Activated CD4-positive, alpha-beta T cell treated with anti-CD3 and anti-CD28 coated beads, Interleukin-2, Interleukin-4, amounts not matched to agents 100 ng/mL and 50 ng/mL, durations not matched to agents 16 hours and 8 hours (primary cell): ENCODE measurements around the gene TOR1AIP2.
"Not testable (repeated sequence)": the region's sequence is repeated elsewhere in the genome, so short reads cannot be mapped to it uniquely, and the experiment has no call there.

ENCODE experiments used
- DNase-seq: peaks from one replicate; pipeline ENCODE4 v3.0.0-alpha.2; 2020; ENCODE audit warnings: low spot score

Gene TOR1AIP2

GRCh38 chr1:179875596-179876299, 1.9 kb downstream of the TOR1AIP2 start:
- no peak for DNase-seq

DNA sequence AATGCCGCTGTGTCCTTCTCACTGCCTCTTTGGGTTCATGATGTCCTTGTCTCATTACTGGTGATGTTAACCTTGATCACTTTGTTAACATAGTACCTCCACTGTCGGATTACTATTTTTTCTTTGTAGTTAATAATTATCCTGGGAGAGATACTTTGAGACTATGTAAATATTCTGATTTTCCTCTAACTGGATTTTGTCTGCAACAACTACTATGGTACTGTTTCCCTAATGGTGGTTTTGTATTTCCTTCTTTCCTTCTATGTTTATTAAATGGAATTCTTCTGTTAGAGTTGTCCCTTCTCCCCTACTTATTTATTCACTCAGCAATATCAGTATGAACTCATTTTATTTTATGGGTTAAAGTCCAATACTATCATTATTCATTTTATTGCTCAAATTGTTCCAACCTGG, 4.2 kb downstream of the TOR1AIP2 start:
- DNase-seq: no peak

DNA sequence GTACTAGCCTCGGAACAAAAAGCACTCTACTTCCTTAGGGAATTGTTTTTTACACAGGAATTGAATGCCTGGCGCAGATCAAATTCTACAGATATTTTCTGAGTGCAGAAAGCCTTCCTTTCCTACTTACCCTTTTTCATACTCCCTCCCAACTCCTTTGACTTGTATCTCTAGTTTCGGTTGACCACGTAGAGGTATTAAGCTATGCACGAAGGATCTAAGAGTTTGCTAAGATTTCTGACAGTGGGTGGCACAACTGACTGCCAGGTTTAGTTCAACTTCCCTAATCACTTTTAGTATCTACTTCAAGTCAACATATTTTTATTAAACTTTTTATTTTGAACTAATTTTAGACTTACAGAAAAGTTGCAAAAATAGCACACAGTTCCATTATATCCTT, 5.0 kb downstream of the TOR1AIP2 start:
- no peak for DNase-seq

GRCh38 chr1:179871940-179872339, 5.7 kb downstream of the TOR1AIP2 start:
- DNase-seq: no peak

- DNase-seq: no peak
These were observed 6.7 kb downstream of the TOR1AIP2 start for GRCh38 chr1:179870870-179871269.

DNA sequence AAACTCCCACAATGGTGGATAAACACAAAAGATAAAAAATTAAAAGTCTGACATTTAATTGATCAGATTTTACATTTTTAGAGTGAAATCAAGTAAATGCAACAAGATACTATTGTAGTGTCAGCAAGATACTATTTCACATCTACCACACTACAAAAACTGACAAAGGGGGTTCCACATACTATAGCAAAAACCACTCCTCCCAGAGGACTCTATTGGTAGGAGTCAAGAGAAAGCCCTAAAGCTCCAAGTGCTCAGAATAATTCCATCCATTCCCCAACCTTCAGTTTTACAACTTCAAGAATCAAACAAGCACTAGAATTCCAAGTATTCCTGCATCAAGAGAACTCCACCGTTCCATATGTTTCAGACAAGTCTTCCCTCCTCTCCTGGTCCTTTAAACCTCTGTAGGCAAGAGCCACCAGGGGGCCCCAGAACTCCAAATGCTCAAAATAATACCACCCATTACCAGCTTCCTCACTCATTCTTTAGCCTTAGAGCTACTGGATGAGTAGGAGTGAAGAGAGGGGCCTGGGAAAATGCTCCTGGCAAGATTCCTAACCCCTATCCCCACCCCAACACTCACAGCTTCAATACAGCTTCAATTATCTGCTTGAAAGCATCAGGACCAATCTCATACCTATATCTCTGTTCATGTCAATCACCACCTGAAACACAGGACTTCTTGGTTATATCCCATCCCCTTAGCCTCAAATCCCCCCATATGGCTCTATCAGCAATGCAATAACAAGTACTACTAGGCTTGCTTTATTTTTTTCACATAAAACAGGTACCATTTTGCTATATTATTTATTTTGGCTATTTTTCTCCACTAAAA, 9.9 kb downstream of the TOR1AIP2 start:
- DNase-seq: peak; percentile 20

GRCh38 chr1:179866616-179867015, 11.0 kb downstream of the TOR1AIP2 start:
- no peak for DNase-seq

GRCh38 chr1:179865377-179865776, 12.2 kb downstream of the TOR1AIP2 start:
- DNase-seq: no peak

DNA sequence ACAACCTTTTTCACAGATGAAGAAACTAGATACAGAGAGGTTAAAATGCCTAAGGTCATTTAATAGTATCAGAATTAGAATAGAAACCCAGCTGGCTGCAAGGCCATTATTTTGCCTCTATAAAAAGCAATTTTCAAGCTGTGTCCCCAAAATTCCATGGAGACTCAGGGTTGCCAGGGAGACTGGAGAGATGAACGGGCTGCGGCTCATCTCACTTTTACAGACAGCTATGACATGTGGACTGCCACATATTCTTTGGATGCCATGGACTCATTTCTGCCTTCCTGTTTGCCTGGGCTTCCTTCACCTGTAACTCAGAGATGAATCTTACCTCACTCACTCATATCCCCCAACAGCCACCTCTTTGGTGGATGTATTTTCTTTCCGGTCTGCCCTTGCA, 17.0 kb downstream of the TOR1AIP2 start:
- no peak for DNase-seq

DNA sequence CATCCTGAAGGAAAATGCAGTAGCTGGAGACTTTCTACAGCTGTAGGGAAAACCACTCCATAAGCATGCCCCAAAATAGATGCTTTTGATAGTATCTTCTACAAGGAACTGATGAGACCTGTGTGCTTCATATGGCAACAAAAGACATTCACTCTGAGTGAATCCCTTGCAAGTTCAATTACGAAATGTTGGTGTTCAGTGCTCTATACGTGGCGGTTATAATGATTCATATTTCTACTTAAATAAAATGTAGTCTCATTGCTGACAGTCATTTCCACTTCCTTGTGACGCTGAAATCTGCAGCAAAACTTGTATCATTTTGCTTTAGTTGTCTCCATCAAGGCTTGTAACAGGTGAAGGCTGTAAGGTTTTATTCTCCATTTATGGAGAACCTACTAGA, 20.6 kb downstream of the TOR1AIP2 start:
- DNase-seq: peak; percentile 20

DNA sequence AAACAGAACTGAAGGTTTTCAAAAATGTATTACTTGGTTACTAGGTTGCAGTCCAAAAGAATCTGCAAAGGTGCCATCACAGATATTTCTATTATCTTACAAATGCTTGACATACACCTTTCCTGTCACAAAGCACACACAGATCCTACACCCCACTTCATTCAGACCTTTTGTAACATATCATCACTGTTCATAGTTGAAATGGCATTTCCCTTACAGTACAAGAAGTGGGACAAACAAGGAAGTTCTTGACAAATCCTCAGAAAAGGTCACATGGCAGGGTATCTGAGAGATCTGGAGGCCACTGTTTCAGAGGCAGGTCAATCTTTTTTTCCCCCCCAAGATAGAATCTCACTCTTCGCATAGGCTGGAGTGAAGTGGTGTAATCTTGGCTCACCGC, 21.3 kb downstream of the TOR1AIP2 start:
- DNase-seq: no peak

DNA sequence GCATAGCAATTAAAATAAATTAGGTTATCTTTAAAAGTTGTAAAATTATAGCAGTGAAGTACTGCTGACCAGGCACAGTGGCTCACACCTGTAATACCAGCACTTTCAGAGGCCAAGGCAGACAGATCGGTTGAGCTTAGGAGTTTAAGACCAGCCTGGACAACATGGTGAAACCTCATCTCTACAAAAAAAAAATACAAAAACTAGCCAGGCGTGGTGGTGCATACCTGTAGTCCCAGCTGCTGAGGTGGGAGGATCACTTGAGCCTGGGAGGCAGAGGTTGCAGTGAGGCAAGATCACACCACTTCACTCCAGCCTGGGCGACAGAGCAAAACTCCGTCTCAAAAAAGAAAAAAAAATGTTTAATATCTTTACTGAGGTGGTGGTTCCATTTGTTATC, 21.8 kb downstream of the TOR1AIP2 start:
- DNase-seq: not testable (repeated sequence)

DNA sequence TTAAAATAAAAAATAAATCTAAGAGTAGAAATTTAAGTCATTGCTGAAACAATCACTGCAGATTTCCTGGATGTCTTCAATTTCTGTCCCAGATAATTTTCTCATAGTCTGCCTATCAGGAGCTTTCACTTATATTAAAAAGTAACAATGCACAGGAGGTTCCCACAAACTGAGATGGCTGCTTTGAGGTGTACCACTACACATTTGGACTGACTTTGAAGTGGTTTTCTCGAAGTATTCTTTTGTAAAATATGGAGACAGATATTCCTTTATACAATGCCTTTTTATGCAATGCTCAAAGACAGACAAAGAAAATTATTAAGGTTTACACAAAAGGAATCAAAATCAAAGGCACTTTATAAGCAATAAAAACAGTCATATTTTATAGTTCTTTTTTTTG, 24.5 kb downstream of the TOR1AIP2 start:
- no peak for DNase-seq

DNA sequence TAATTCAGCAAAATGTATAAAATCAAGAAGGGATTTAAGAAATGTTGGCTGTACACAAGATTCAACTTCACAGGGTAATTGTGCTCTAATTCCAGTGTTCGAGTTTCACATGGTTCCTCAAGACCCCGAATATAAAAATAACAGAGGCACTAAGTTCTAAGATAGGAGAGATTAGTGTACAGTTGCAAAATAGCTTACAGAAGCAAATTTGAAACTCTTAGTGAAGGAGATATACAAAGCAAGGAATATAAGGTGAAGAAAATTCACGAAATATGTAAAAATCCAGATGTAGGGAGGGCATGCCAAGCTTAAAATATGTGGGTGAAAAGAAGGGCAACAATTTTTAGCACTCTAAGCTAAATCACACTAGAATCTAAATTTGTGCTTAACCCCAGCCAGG, 29.4 kb downstream of the TOR1AIP2 start:
- DNase-seq: no peak

GRCh38 chr1:179840107-179840506, 37.5 kb downstream of the TOR1AIP2 start:
- no peak for DNase-seq

- DNase-seq: not testable (repeated sequence)
These were observed 40.7 kb downstream of the TOR1AIP2 start for GRCh38 chr1:179836686-179837445.

DNA sequence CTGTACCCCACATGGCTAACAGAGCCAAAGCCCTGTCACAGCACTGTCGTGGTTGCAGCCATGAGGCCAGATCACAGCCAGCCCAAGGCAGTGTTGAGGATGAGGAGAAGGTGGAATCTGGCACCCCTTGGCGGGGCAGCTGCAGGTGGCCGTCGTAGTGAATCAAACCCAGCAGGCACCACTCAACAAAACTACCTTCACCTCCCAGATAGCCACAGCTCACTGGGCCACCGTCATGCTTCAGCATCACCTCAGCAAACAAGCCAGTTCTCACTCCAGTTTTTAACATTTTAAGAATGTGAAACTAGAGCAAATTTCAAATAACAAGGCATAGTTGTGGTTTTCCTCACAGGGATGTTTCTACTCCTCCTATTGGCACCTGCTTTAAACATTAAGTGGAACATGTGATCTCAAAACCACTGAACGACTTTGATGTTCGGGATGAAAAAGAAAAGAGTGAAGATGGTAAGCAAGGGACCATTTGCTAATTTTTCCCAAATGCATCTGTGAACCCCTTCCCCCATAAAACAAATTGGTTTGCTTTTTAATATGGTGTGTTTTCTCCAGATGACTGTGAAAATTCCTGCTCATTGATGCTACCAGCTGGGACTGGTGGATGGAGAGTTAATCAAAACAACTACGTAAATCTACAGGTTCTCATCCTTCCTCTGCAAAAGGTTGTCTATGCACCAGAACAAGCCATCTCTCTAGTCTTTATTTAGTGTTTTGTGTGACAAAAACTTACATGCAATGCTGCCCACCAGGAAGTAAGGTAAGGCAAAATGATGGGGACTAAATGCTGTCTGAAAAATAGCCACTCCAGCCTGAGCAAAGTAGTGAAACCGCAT, 45.5 kb downstream of the TOR1AIP2 start:
- no peak for DNase-seq

DNA sequence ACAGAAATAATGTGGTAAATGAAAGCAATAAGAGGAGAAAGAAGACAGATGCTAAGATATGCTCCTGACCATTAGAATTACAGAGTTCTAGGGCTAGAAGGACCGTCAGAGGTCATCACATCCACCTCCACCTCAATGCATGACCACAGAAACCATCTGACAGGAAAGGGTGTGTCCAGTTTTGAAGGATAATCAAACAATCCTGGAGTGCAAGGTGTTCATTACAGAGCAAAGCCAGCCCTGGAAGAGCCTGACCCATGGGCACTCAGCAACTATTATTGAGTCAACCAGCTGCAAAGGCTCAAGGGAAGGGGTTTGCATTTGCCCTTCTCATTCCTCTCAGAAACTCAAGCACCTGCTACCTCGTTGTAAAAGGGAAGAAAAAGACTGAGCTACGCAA, 46.4 kb downstream of the TOR1AIP2 start:
- DNase-seq: no peak

GRCh38 chr1:179828554-179829110, 49.0 kb downstream of the TOR1AIP2 start:
- DNase-seq: no peak

DNA sequence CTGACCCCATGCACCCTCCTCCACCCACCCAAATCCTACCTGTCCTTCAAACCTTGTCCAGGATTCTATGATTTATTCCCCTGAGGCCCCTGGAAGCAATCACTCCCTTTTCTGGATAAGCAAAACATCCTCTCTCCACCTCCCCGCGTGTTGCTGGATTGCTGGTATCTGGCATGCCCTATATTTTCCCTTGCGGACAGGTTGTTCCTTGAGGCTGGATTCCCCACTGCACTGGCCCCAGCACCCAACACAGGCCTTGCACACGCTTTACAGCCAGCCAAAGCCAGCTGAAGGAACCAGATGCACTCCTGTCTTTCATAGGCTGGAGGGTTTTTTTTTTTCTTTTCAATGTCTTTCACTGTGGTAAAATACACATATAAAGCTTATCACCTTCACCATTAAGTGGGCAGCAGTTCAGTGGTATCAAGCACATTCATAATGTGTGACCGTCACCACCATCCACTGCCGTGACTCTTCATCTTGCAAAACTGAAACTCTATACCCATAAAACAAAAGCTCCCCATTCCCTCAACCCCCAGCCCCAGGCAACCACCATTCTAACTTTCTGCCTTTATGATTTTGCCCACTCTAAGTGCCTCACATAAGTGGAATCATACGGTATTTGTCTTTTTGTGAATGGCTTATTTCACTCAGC, 50.9 kb downstream of the TOR1AIP2 start:
- DNase-seq: no peak
